GM19455 (cell line): ENCODE results near the gene GALNT1.

Experiments
- ATAC-seq: cut with Tn5 transposase; IDR thresholded peaks from one replicate; pipeline ENCODE4 v1.9.1; 2021; ENCODE audit not compliant: unreplicated experiment

GALNT1 gene

DNA sequence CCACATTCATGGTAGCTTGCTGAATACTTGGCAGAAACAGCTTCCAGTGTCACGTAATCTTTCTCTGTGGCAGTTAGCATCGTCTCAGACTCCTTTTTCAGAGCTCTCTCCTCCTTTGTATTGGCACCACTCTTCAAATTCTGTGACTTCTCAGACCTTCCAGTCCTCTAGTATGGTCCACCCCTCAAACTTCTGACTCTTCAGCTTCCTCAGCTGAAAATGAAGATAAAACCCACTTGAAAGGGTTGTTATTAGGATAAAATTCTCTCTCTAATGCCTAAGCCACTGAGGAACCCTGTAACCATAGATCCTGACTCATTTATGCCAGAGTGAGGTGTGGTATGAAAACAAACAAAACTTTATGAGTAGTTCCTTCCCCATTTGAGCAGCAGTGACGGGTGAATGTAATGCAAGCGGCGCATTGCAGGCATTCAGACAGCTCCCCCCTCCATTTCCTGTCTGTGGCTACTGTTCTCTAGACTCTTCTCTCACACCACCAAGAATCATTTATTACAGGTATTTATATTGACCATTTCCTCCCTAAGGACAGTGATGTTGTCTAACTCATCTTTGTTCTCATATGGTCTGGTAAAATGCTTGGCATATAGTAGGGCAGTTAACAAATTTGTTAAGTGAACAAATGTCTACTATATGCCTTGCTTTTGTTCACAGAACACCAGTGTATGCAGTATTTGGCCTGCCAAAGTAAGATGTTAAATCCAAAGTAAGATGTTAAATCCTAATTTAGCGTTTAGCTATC is 35.3 kb downstream of the GALNT1 start:
- ATAC-seq, result peak; percentile 99

DNA sequence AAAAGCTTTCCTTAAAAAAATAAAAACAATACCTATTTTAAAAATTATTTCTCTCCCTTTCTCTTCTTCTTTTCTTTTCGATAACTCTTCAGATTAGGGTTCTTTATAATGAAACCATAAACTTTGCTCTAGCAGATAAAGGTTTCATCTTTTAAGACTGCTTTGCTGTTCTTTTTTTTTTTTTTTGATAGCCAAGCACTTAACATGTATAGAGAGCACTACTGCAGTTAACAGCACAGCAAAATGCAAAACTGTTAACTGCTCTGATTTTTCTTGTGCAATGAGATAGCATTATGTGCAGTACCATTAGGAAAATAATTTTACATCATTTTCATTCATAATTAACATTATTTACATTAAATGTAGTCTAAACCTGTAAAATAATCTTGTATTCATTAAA is 36.3 kb downstream of the GALNT1 start:
- ATAC-seq, result no peak

DNA sequence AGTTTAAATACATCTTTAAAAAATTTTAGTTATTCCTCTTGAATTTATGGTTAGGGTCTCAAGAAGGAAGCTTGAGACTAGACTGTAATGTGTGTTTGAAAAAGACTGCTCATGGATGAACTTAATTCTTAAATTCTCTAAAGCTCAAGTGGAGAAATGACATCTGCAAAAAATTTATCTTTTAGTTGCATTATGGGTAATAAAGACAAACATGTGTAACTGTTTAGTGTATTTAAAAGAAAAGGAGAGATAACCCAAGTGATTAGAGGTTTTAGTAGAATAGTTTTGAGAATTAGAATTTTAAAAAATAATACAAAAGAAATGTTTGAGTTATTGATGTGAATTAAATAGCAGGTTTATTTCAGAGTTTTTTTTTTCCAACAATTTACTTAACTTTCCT is 36.7 kb downstream of the GALNT1 start:
- no peak for ATAC-seq

DNA sequence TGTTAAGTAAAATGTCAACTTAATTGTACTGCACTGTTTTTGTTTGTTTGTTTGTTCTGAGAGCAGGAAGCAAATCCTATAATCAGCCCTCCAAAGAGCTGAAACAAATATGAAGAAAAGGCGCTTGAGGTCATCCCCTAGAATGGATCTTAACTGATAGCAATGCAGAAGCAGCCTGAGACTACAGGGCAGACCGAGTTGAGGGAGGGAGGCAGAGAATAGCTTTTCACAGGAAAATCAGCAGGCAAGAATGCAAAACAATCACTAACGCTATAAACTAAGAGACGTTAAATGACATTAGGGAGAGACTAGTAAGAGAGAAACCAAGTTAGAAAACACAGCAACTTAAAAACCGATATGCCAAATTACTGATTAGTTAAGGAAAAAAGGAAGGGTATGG is 37.2 kb downstream of the GALNT1 start:
- ATAC-seq, result no peak

DNA sequence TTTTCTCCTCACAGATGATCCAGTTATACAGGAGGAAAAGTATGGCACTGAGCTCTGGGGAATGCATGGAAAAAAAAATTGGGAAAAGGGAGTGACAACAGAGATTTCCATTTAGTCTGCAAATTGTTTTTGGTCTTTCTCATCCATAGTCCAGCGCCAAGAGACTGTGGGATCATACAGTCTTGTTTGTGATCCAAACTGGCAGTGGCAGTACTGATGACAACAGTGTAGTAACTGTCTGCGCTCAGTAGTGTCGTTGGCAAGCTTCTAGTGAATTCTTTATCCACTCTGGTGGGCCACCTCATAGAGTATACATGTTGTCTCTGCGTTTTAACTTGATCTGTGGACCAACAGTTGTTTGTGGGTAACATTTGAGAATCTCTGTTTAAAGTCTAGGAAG is 37.9 kb downstream of the GALNT1 start:
- ATAC-seq, result no peak

DNA sequence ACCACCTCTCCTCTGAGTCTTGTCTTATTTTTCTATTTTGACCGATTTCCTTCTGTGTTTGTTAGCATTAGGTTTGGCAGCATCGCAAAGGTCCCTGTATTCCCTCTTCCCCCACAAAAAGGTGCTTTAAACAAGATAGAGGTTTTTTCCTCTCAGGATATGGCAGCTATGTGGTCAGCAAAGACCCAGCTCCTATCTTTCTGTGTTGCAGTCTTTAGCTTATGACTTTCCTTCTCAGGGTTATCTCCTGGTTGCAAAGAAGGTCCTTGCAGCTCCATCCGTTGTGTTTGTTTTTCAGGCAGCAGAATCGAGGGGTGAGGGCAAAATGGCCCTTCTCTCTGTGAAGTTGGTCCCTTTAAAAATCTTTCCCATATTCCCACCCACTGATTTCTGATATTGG is 38.4 kb downstream of the GALNT1 start:
- no peak for ATAC-seq

DNA sequence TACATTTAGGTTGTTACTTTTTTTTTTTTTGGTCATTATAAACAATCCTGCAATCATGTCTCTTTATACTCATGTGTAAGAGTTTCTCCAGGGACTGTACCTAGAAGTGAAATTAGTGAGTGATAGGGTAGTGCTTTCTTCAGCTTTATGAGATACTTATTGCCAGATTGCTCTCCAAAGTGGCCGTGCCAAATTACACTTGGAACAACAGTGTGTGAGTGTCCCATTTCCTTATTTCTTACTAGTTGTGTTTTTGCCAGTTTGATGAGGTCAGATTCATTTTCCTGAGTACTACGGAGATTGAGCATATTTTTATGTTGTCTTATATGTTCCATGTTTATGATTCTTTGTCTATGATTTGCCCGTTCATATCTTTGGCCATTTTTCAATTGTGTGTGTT is 39.2 kb downstream of the GALNT1 start:
- ATAC-seq, result no peak

DNA sequence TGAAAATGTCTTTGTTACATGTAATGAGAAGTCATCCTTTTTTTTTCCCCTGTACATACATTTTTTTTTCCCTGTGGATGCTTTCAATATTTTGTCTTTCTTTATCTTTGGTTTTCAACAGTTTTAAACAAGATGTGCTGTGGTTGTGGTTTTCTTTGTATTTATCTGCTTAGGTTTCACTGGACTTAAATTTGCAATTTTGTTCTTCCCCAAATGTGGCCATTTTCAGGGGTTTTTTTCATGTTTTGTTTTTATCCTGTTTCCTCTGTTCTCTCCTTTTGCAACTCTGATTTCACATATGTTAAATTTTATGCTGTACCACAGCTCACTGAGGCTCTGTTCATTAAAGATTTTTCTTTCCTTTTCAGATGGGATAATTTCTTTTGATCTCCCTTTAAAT is 41.7 kb downstream of the GALNT1 start:
- no peak for ATAC-seq

DNA sequence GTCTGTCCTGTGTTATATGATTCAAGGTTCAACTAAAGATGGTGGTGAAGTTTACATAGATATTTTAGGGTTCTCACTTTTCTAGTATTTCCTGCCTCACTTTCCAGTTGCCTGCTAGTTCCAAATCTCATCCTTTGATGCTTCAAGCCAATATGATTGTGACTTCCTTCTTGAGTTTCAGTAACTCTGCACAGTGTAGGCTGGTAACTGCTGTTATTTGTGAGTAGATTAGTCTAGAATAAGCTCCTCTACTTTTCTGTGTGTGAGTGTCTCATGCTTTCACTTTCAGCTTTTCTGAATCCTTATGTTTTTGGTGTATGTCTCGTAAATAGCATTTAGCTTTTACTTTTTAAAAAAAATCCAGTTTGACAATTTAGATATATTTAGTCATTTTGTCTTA is 42.6 kb downstream of the GALNT1 start:
- peak; percentile 65 for ATAC-seq

DNA sequence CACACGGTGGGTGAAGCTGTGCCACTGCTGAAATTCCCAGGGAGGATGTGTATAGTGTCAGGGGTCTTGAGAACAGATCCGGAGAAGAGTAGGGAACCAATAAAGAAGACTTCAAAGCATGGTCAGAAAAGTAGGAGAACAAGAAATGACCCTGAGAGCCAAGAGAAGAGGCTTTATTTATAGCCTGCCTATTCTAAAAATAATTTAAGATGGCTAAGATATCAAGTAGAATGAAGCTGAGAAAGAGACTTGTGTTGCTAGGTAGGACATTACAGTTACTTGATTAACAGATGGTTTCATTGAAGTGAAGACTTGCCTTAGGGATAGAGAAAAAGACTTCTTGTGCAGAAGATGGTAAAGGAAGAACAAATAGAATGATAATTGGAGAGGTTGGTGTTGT is 43.7 kb downstream of the GALNT1 start:
- ATAC-seq, result no peak

DNA sequence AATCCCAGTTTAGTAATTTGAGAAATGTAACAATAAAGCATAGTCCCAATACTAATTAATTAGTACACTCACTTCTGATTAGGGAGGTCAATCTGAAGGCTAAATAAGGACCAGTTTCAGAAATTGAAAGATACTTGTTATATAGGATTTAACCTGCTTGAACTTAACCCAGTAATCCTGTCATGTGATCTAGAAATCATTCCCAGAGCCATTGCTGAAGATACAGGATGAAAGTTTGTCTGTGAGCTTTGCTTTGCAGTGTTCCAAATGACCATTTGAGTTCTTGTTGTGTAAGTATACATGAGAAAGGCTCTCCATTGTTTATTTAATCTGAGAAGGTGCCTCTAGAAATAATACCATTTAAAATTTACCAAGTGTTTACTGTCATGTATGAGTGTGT is 52.2 kb downstream of the GALNT1 start:
- no peak for ATAC-seq

DNA sequence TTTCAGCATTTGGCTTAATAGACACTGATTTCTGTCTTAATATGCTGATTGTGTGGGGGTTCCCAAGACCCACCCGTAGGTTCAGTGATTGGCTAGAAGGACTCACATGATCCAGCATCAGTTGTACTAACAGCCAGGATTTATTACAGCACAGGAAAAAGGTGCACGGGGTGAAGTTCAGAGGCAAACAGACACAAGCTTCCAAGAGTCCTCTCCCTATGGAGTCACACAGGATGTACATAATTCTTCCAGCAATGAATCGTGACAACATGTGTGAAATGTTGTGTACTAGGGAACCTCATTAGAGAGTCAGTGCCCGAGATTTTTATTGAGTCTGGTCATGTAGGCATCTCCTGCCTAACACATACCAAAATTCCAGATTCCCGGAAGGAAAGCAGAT is 52.8 kb downstream of the GALNT1 start:
- ATAC-seq, result no peak

DNA sequence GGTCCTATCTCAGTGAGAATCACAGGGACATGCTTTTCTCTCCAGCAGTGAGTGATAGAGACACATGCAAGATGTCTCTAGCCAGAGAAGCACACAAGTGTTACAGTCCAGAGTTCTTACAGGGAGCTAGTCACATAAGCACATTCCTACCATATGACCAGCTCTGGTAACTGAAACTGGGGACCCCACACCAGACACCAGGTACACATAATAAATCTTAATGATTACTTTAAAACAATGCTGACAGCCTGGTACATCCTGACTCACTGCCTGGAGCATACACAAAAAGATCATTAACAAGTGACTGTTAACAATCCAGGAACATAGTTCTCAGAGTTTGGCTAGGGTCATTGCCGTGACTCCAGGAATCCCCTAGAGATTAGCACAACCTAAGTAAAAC is 53.6 kb downstream of the GALNT1 start:
- ATAC-seq, result no peak

DNA sequence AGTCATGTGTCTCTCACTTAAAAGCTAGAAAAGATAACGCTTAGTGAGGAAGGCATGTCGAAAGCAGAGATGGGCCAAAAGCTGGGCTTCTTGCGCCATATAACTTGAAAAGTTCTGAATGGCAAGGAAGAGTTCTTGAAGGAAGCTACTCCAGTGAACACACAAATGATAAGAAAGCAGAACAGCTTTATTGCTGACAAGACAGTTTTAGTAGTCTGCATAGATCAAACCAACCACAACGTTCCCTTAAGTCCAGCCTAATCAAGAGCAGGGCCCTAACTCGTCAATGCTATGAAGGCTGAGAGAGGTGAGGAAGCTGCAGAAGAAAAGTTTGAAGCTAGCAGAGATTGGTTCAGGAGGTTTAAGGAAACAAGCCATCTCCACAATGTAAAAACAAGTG is 55.7 kb downstream of the GALNT1 start:
- ATAC-seq, result no peak

DNA sequence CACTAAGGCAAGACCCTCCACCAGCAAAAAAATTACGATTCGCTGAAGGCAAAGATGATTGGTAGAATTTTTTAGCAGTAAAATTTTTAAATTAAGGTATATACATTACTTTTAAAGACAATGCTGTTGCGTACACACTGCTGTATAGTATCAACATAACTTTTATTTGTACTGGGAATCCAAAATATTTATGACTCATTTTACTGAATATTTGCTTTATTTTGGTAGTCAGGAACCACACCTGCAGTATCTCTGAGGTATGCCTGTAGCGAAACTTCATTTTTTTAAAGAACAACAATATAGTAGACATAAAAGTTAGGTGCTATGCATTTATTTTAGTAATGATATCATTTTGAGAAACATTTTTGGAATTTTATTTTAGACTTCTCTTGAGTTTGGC is 57.8 kb downstream of the GALNT1 start:
- ATAC-seq, result no peak

DNA sequence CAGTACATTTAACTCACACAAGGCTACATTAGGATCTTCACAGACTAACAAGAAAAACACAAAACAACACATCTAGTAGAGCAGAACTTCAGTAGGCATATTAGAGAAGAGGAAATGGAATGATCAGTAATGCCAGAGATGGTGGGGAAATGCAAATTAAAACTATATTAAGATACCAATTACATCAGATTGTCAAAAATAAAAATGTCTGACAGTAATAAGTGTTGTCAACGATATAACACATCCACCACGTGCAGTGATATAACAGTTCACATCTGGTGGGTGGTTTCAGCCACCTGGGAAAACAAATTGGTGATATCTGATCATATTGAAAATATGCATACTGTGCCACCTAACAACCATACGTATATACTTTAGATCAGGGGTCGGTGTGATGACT is 59.9 kb downstream of the GALNT1 start:
- no peak for ATAC-seq

DNA sequence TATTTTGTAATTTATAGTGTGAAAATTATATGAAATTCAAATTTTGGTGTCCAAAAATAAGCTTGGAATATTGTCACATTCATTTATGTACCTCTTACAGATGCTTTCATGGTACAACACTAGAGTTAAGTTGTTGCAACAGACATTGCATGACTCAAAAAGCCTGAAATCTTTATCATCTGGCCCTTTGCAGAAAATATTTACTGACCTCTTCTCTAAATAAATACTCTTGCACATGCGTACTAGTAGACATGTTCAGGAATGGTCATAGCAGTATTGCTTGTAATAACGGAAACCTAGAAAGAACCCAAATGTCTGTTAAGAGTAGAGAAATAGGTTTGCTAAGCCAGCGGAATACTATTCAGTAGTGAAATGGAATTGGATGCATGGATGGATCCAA is 60.4 kb downstream of the GALNT1 start:
- no peak for ATAC-seq

DNA sequence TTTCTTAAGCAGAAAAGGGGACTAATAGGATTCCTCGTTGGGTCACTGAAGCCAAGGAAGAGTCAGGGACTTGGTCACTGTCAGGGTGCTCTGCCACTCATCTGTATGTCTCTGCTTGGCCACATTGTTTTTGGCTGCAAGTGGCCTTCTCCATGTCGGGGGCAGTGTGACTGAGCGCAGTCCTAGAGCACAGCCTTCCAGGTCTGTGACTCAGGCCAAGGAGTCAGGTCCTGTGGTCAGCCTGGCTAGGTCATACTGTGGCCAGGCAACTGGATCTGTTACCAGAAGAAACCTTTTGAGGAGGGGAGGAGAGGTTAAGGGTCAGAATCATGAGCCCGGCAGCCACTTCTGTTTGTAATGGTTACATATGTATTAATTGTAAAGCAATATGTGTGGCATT is 61.3 kb downstream of the GALNT1 start:
- no peak for ATAC-seq

DNA sequence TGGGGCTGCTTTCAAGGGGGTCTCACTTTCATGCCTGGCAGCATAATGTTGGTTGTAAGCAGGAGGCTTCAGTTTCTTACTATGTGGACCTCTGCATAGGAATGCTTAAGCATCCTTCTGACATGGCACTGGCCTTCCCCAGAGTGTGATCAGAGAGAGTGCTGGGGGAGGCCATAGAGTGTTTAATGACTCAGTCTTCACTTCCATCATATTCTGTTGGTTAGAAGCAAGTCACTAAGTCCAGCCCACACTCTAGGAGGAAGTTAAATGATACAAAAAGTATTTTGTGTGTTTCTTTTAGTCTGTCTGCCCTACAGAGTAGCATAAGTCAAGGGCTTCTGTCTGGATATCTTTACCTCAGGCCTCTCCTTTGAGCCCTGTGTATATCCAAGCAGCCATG is 64.9 kb downstream of the GALNT1 start:
- ATAC-seq, result no peak

DNA sequence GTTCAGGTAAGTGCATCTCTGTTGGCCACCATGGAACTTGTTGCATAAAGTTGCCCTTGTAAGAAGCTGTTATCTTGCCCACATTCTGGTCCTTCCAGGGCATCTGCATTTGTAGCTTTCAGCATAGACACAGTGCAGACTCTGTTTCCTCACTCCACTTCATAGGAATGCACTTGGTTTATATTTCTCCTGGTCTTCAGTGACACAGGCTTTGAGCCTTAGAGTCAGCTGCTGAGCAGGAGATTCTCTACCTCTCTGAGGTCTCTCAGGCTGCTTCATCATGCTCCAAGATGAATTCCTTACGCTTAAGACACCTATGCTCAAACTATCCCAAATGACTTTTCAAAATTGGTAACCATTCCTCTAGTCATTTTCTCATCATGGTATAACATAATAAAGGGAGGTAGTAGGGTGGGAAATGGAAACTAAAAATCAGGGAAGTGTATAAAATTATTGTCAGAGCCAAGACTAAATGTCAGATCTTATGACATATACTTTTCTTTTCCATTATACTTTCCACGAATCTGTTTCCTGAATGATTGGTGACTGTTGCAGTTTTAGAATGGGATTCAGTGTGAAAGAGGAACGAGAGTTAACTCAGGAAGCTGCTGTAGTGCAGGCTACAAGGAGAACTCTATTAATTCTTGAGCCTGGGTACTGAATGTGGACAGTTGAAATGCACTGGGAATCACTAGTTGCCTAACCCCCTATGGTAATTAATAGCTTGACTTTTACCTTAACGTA is 72.0 kb downstream of the GALNT1 start:
- no peak for ATAC-seq

DNA sequence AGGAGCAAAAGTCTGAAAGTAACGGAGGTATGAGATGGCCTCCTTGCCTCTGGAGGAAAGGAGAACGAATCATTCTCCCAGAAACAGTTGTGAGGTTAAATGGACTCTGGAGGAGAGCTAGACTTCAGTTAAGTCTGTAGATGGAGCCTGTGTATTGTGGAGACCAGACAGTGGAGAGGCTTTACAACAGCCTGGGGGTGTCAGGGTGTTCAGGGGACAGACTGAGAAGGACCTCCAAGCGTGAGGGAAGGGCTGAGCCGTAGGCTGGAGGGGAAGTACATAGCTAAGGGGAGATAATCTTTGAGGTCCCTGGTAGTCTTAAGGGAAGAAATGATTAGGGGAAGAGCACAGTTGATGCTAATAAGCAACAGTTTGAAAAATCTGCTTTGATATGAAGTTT is 76.6 kb downstream of the GALNT1 start:
- no peak for ATAC-seq

DNA sequence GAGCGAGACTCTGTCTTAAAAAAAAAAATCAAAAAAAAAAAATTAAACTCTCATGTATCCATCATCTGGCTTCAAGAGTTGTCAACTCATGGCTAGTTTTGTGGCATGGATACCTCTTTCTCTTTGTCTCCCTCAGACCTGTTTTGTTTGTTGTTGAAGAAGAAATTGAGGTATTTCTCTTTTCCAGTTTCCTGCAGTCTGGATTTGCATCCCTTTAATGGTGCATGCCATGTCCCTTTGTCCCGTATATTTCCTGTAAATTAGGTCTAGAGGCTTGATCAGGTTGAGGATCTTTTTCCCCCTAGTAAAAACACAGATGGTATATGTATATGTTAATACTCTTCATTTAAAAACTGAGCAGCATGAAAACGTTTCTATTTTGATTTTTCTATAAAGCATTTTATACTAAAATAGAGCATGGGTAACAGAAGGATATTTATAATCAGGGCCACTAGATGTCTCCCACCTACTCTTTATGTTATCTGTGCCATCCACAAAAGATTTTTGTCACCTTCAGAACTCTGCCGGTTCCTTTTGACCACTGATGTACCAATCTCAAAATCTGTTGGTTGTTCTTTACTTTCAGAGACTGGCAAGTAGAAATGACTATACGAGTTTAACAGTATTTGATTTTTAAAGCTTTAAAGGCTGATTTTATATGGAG is 80.1 kb downstream of the GALNT1 start:
- no peak for ATAC-seq
